Right cardiac atrium (tissue), 5 donors: ENCODE data around the gene IGDCC3. TPM values are rescaled to one million over a fixed set of nuclear protein-coding genes. Genes with fewer than 3 reads are reported as not detected.
"Not testable (repeated sequence)": the region's sequence is repeated elsewhere in the genome, so short reads cannot be mapped to it uniquely, and the experiment has no call there.

Experiments
- ATAC-seq, 2 donors: fragments of 200-7000 bp; cut with Tn5 transposase; one replicate each; pipeline versions ENCODE4 v1.8.0 to v1.9.1; 2020; ENCODE audit warnings: moderate library complexity in 2 of 2, mild to moderate bottlenecking in 1 of 2
- DNase-seq, 3 donors: peaks; one replicate each; pipeline ENCODE4 v3.0.0-alpha.2; 2020
- H3K27ac ChIP-seq: one replicate; pipeline ENCODE4 v1.5.1; 2013; ENCODE audit warnings: mild to moderate bottlenecking, low read length, control low read depth, moderate library complexity
- H3K27me3 ChIP-seq: one replicate; pipeline ENCODE4 v1.6.1; 2013; ENCODE audit not compliant: control insufficient read depth, insufficient read depth
- H3K4me1 ChIP-seq: one replicate; pipeline ENCODE4 v1.6.1; 2013; ENCODE audit warnings: low read length; ENCODE audit not compliant: control insufficient read depth, insufficient read depth
- H3K4me3 ChIP-seq: one replicate; pipeline ENCODE4 v1.5.1; 2013; ENCODE audit warnings: low read length, control low read depth
- H3K9me3 ChIP-seq: one replicate; pipeline ENCODE4 v1.6.1; 2013; ENCODE audit warnings: low read length; ENCODE audit not compliant: control insufficient read depth
- WGBS: extraction: QIAGEN DNeasy Blood & Tissue Kit; methylation state at CpG from one replicate; pipeline ENCODE4 v1.1.7; 2013; 5-methylcytosine and 5-hydroxymethylcytosine counted together
- intact Hi-C, 4 donors: fragments of 100-400 bp; cut with DNase I; formaldehyde crosslinking; loops; one replicate each; pipeline versions ENCODE4 v1.11.0 to v1.14.0; 2022 to 2023
- polyA plus RNA-seq: library from polyadenylated mRNA; stranded (reverse); fragments of 200-250 nt; gene quantifications from one replicate; pipeline ENCODE4 v1.2.3, GENCODE V29; 2013
- total RNA-seq, 4 donors: library from RNA; stranded (reverse); fragmentation: NEBNext Ultra II Directional; extraction: Animal tissue kit (Norgen Biotek cat#: 25700); gene quantifications; one replicate each; pipeline ENCODE4 v1.2.1, GENCODE V29; 2021
- donor health status: healthy with polysubstance abuse.
- donor health status: DM: no; HTN: yes; CAD: no.
- donor health status: DM: no; HTN: no; CAD: no.
- donor health status: DM: no; HTN: yes; CAD: no; lungs with severe emphysema.
- donor health status: DM: yes; HTN: yes; CAD: no.

IGDCC3 gene
- total and polyA plus RNA-seq, 5 donors: 0.09 to 0.14 (median 0.09) TPM; not detected in 2

GRCh38 chr15:65354835-65355172 lies 23.0 kb downstream of the IGDCC3 start:
- H3K27ac ChIP-seq: no peak overlapping the region
- no peaks in the 10 kb centered on the region for H3K27me3 ChIP-seq
- DNase-seq: no peak
- WGBS: 61% methylated on average over 10 of the region's 10 CpGs
- intact Hi-C loops: no loop called here
- no peaks in the 10 kb centered on the region for H3K9me3 ChIP-seq
- ATAC-seq: no peak
- no peaks in the 10 kb centered on the region for H3K4me1 ChIP-seq
- H3K4me3 ChIP-seq: no peak overlapping the region

- H3K4me3 ChIP-seq, H3K4me1 ChIP-seq, ATAC-seq, H3K9me3 ChIP-seq, H3K27ac ChIP-seq, H3K27me3 ChIP-seq, DNase-seq, intact Hi-C loops: not testable (repeated sequence)
- WGBS: 64% methylated on average over 1 of the region's 1 CpG
Measured at GRCh38 chr15:65351972-65352371, 25.8 kb downstream of the IGDCC3 start.

GRCh38 chr15:65349338-65349737 lies 28.5 kb downstream of the IGDCC3 start:
- no peaks in the 10 kb centered on the region for H3K4me1 ChIP-seq
- WGBS: 81% methylated on average over 8 of the region's 8 CpGs
- no peaks in the 10 kb centered on the region for H3K27me3 ChIP-seq
- no peak overlapping the region for H3K27ac ChIP-seq
- no peak overlapping the region for H3K4me3 ChIP-seq
- intact Hi-C loops: no loop called here
- DNase-seq: no peak
- H3K9me3 ChIP-seq: no peaks in the 10 kb centered on the region
- ATAC-seq: no peak

- DNase-seq, H3K4me3 ChIP-seq, H3K4me1 ChIP-seq, H3K27ac ChIP-seq, ATAC-seq, H3K27me3 ChIP-seq, intact Hi-C loops, H3K9me3 ChIP-seq: not testable (repeated sequence)
- WGBS: 90% methylated on average over 8 of the region's 8 CpGs
Measured at GRCh38 chr15:65347756-65348155, 30.0 kb downstream of the IGDCC3 start.

GRCh38 chr15:65346856-65347598 lies 30.8 kb downstream of the IGDCC3 start:
- H3K4me1 ChIP-seq: no peaks in the 10 kb centered on the region
- DNase-seq (no peak), ATAC-seq (no peak)
- no peaks in the 10 kb centered on the region for H3K9me3 ChIP-seq
- intact Hi-C loops: no loop called here
- H3K4me3 ChIP-seq: no peak overlapping the region
- WGBS: 63% methylated on average over 6 of the region's 6 CpGs
- H3K27me3 ChIP-seq: no peaks in the 10 kb centered on the region
- no peak overlapping the region for H3K27ac ChIP-seq

- intact Hi-C loops: no loop called here
- 82% methylated on average over 2 of the region's 2 CpGs for WGBS
- no peak for ATAC-seq
Measured at GRCh38 chr15:65344914-65345275, 32.9 kb downstream of the IGDCC3 start.

GRCh38 chr15:65344214-65344913 lies 33.4 kb downstream of the IGDCC3 start:
- H3K4me1 ChIP-seq: no peaks in the 10 kb centered on the region
- no peak overlapping the region for H3K27ac ChIP-seq
- H3K27me3 ChIP-seq: no peaks in the 10 kb centered on the region
- ATAC-seq (no peak), DNase-seq (no peak)
- no peak overlapping the region for H3K4me3 ChIP-seq
- intact Hi-C loops: no loop called here
- 93% methylated on average over 8 of the region's 8 CpGs for WGBS
- H3K9me3 ChIP-seq: no peaks in the 10 kb centered on the region

More at GRCh38 chr15:65344914-65345275, 32.9 kb downstream of the IGDCC3 start:
- Histone ChIP-seq H3K9me3 (no peaks in the 10 kb centered on the region), H3K4me1 (no peaks in the 10 kb centered on the region), H3K27ac (no peak overlapping the region), H3K4me3 (no peak overlapping the region), H3K27me3 (no peaks in the 10 kb centered on the region)
- no peak for DNase-seq

- H3K4me1 ChIP-seq: no peaks in the 10 kb centered on the region
- no peak overlapping the region for H3K4me3 ChIP-seq
- intact Hi-C loops: no loop called here
- no peak overlapping the region for H3K27ac ChIP-seq
- H3K9me3 ChIP-seq: no peaks in the 10 kb centered on the region
- WGBS: 92% methylated on average over 10 of the region's 10 CpGs
- DNase-seq (no peak), ATAC-seq (no peak)
- no peaks in the 10 kb centered on the region for H3K27me3 ChIP-seq
Measured at GRCh38 chr15:65343374-65343981, 34.3 kb downstream of the IGDCC3 start.

GRCh38 chr15:65342493-65342892 lies 35.3 kb downstream of the IGDCC3 start:
- intact Hi-C loops: no loop called here
- H3K4me3 ChIP-seq: no peak overlapping the region
- H3K27ac ChIP-seq: no peak overlapping the region
- H3K27me3 ChIP-seq: no peaks in the 10 kb centered on the region
- H3K4me1 ChIP-seq: no peaks in the 10 kb centered on the region
- H3K9me3 ChIP-seq: no peaks in the 10 kb centered on the region
- no peak for ATAC-seq
- DNase-seq: no peak
- WGBS: 89% methylated on average over 9 of the region's 9 CpGs

GRCh38 chr15:65339920-65340319 lies 37.9 kb downstream of the IGDCC3 start:
- no peak for ATAC-seq
- 57% methylated on average over 7 of the region's 7 CpGs for WGBS

GRCh38 chr15:65339416-65339815 lies 38.4 kb downstream of the IGDCC3 start:
- intact Hi-C loops: no loop called here
- no peak for DNase-seq
- Histone ChIP-seq H3K27me3 (no peaks in the 10 kb centered on the region), H3K9me3 (no peaks in the 10 kb centered on the region), H3K4me1 (no peaks in the 10 kb centered on the region), H3K27ac (no peak overlapping the region), H3K4me3 (no peak overlapping the region)
- no peak for ATAC-seq
- 82% methylated on average over 6 of the region's 6 CpGs for WGBS

More at GRCh38 chr15:65339920-65340319, 37.9 kb downstream of the IGDCC3 start:
- intact Hi-C loops: no loop called here
- no peak for DNase-seq
- H3K4me1 ChIP-seq: no peaks in the 10 kb centered on the region
- no peaks in the 10 kb centered on the region for H3K9me3 ChIP-seq
- H3K27ac ChIP-seq: no peak overlapping the region
- no peak overlapping the region for H3K4me3 ChIP-seq
- H3K27me3 ChIP-seq: no peaks in the 10 kb centered on the region
